GM18907 (cell line): ENCODE measurements around the gene KAT5.
"Not testable (repeated sequence)": the region's sequence is repeated elsewhere in the genome, so short reads cannot be mapped to it uniquely, and the experiment has no call there.

Experiments
- ATAC-seq: cut with Tn5 transposase; IDR thresholded peaks from one replicate; pipeline ENCODE4 v1.9.1; 2021; ENCODE audit warnings: mild to moderate bottlenecking, moderate library complexity; ENCODE audit not compliant: unreplicated experiment

Gene KAT5

DNA sequence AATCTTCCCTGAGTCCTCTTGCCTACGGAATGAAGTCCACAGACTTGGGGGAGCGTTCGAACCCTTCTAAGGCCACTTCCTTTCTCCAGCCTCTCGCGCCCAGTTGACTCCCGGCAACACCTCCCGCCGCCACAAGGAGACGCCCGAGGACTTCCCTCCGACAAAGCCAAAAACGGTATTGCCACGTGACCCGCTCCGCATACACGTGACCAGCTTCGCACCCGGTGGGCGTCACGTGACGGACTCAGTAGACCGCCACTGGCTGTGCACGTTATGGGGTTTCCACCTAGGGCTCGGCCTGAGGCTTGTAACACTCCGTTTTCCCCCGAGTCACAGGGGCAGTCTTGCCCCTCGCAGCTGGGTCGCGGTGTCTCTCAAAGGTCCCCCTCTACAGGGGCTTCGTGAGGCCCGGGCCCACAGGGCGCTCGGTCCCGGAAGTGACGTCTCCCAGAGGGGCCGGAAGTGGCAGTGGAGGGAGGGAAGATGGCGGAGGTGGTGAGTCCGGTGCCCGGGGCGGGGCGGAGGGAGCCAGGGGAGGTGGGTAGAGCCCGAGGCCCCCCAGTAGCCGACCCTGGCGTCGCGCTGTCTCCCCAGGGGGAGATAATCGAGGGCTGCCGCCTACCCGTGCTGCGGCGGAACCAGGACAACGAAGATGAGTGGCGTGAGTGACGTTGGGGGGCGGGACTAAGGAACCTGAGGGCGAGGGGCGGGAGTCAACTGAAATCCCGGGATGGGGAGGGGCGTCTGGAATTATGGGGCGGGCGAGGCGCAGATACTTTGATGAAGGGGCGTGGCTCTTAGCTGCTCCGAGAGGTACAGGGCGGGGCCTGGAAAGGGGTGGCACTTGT, at the start of gene KAT5:
Gene KAT5 (plus strand): TSS at position 468 of the 848 bp plus-strand sequence. CDS start 16 bp downstream, at position 484.
- ATAC-seq = peak; percentile 80

- ATAC-seq = peak; percentile 83
Measured at GRCh38 chr11:65662799-65663638, 49.0 kb upstream of the KAT5 start, which contains the start of gene RELA. TSS of gene RELA (minus strand) at chr11:65662916. CDS start at chr11:65662832, 84 bp downstream.

DNA sequence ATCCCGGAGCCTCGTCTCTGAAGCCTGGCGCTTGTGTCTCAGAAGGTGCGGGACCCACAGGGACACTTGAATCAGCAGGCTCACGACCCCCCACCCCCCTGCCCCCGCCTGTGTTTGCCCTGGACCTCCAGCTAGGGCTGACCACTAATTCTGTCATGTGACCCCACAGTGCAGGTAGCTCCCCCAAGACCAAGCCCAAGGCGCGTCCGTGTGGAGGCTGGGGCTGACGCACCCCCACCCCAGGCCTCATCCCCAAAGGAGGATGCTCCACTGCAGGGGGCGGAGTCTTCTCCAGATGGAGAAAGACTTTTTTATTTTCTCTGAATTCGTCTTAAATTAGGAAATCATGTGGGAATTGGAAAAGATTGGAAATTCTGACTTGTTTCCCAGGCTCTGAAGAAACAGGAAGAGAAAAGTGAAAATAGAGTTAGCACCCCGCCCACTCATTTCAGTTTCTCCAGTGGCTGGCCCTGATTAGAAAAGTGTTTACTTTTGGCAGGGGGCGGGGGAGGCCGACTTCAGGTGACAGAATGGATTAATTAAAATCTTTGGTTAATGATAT, 48.3 kb upstream of the KAT5 start:
- ATAC-seq = peak; percentile 21

- ATAC-seq = no peak
Measured at GRCh38 chr11:65672180-65672860, 39.7 kb upstream of the KAT5 start.

DNA sequence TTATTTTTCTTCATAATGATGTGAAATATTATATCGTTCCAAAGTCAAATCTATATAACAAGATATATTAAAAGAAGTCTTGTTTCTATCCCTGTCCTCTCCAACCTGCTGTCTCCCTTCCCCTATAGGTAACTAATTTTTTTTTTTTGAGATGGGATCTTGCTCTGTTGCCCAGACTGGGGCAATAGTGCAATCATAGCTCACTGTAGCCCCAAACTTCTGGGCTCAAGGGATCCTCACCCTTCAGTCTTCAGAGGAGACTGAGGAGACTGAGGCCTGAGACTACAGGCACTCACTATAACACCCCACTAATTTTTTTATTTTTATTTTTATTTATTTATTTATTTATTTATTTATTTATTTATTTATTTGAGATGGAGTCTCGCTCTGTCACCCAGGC, 39.1 kb upstream of the KAT5 start:
- no peak for ATAC-seq

GRCh38 chr11:65680192-65680743, 31.8 kb upstream of the KAT5 start:
- no peak for ATAC-seq

GRCh38 chr11:65683480-65683879, 28.6 kb upstream of the KAT5 start:
- not testable (repeated sequence) for ATAC-seq

DNA sequence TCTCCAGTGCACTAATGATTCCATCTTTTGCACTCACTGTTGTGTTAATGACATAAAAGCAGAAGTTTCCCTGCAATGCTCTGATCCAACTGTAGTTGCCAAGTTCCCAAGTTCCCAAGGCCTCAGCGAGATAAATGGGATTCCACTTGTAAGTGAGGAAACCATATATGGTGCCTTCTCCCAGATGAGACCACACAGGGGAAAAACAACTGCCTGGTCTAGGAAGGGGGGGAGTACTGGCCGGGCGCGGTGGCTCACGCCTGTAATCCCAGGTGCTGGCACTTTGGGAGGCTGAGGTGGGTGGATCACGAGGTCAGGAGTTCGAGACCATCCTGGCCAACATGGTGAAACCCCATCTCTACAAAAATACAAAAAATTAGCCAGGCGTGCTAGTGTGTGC, 26.1 kb upstream of the KAT5 start:
- no peak for ATAC-seq

DNA sequence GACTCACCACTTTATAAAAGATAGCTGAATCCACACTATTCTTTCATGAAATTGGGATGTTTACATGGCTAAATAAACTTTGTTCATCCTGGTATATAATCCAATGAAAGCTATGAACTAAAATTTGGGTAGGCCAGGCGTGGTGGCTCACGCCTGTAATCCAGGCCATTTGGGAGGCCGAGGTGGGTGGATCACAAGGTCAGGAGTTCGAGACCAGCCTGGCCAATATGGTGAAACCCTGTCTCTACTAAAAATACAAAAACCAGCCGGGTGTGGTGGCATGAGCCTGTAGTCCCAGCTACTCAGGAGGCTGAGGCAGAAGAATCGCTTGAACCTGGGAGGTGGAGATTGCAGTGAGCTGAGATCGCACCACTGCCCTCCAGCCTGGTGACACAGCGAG, 20.2 kb upstream of the KAT5 start:
- not testable (repeated sequence) for ATAC-seq

- ATAC-seq = no peak
Measured at GRCh38 chr11:65692367-65692766, 19.7 kb upstream of the KAT5 start.

- no peak for ATAC-seq
Measured at GRCh38 chr11:65695459-65696241, 16.4 kb upstream of the KAT5 start.

GRCh38 chr11:65696802-65697552, 15.1 kb upstream of the KAT5 start:
- ATAC-seq = no peak

DNA sequence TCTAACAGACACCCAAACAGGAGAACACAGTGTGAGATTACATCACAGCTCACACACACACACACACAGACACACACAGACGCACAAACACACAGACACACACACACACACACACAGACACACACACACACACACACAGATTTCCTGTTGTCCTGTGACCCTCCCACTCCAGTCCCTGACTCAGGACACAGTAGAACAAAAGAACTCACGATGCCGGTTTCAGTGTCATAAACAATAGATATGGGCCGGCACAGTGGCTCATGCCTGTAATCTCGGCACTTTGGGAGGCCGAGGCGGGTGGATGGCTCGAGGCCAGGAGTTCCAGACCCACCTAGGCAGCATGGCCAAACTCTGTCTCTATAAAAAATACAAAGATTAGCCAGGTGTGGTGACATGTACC, 13.8 kb upstream of the KAT5 start:
- no peak for ATAC-seq

DNA sequence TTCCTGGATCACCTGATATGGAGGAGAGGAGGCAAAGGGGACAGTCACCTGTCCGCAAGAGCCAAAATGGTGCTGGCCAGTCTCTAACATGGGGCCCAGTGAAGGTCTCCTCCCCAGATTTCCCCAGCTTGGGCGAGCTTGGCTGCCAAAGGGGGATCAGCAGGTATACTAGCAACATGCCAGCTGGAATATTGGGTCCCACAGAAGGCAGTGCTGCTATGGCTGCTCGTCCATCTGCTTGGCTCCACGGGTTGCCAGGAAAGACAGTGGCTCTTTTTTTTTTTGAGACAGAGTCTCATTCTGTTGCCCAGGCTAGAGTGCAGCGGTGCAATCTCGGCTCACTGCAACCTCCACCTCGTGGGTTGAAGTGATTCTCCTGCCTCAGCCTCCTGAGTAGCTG, 12.7 kb upstream of the KAT5 start:
- no peak for ATAC-seq

GRCh38 chr11:65700399-65700798, 11.7 kb upstream of the KAT5 start:
- no peak for ATAC-seq

GRCh38 chr11:65701686-65702085, 10.4 kb upstream of the KAT5 start:
- no peak for ATAC-seq

DNA sequence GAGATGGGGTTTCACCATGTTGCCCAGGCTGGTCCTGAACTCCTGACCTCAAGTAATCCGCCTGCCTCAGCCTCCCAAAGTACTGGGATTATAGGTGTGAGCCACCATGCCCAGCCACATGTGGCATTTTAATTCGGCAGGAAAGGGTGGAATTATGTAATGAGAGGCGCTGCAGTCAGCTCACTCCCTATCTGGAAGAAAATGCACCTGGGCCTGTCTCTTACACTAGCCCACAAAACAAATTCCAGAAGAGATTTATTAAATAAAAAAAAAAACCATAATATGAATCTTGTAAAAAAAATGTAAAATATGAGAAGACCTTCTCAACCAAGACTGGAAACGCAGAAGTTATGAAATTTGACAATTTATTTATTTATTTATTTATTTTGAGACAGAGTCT, 8.2 kb upstream of the KAT5 start:
- ATAC-seq = no peak

DNA sequence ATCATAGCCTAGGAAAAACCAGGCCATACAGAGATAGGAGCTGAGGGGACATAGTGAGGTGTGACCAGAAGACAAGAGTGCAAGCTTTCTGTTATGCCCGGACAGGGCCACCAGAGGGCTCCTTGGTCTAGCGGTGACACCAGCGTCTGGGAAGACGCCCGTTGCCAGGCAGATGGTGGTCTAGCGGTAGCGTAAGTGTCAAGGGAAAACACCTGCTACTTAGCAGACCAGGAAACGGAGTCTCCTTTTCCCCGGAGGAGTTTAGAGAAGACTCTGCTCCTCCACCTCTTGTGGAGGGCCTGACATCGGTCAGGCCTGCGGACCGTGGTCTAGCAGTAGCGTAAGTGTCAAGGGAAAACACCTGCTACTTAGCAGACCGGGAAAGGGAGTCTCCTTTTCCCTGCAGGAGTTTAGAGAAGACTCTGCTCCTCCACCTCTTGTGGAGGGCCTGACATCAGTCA, 5.7 kb upstream of the KAT5 start:
- ATAC-seq = not testable (repeated sequence)

GRCh38 chr11:65707002-65707401, 5.0 kb upstream of the KAT5 start:
- ATAC-seq = not testable (repeated sequence)
